Measurements from ENCODE around the gene LGALS16. TPM values are rescaled to one million over a fixed set of nuclear protein-coding genes. Genes with fewer than 3 reads are reported as not detected.

Gene LGALS16
- total RNA-seq, 4 donors from 2014 or later, result not detected

DNA sequence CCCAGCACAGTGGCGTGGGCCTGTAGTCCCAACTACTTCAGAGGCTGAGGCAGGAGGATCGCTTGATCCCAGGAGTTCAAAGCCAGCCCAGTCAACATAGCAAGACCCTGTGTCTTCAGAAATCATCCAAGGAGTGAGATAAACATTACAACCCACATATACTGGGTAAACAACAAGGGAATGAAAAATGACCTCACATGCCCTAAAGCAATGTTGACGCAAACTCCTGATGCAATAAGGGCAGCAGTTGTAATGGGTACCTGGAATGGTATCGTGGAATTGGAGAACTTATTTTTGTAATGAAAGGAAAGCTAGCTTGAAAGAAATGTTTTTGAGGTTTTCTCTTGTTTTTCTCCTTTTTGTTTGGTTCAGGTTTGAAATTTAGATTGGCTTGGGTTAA is 24.5 kb upstream of the LGALS16 start:
- H3K4me1 ChIP-seq, result no peaks in the 10 kb centered on the region
- no peak overlapping the region for H3K27ac ChIP-seq
- DNase-seq, result no peak

DNA sequence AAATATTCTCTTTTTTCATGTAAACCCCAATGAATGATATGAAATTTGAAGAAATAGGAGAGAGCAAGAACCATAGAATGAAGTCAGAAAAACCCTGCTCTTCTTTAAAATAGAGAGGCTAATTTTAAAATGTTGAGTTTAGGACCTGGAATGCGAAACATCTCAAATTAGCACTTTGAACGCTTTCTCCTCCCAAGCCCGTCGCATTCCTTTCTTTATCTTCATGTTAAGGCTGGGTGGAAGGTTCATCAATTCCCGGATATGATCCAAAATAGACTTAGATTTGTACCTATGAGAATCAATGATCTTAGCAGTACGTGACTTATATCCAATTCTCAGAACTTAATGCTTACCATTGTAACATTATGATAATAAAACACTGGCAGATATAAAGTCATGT is 24.1 kb upstream of the LGALS16 start:
- Histone ChIP-seq H3K27ac (no peak overlapping the region), H3K4me3 (no peak overlapping the region), H3K27me3 (no peaks in the 10 kb centered on the region), H3K36me3 (no peaks in the 10 kb centered on the region), H3K4me1 (no peaks in the 10 kb centered on the region), H3K9me3 (no peaks in the 10 kb centered on the region)
- TF ChIP-seq, protein P1, sequence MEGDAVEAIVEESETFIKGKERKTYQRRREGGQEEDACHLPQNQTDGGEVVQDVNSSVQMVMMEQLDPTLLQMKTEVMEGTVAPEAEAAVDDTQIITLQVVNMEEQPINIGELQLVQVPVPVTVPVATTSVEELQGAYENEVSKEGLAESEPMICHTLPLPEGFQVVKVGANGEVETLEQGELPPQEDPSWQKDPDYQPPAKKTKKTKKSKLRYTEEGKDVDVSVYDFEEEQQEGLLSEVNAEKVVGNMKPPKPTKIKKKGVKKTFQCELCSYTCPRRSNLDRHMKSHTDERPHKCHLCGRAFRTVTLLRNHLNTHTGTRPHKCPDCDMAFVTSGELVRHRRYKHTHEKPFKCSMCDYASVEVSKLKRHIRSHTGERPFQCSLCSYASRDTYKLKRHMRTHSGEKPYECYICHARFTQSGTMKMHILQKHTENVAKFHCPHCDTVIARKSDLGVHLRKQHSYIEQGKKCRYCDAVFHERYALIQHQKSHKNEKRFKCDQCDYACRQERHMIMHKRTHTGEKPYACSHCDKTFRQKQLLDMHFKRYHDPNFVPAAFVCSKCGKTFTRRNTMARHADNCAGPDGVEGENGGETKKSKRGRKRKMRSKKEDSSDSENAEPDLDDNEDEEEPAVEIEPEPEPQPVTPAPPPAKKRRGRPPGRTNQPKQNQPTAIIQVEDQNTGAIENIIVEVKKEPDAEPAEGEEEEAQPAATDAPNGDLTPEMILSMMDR (IDR thresholded peaks at IDR 0.05), result no peak
- no peak for TF ChIP-seq POLR2A (IDR thresholded peaks at IDR 0.05)
- DNase-seq, result no peak

More for the DNA sequence above, 24.5 kb upstream of the LGALS16 start:
- Histone ChIP-seq H3K4me3 (no peak overlapping the region), H3K36me3 (no peaks in the 10 kb centered on the region), H3K27me3 (no peaks in the 10 kb centered on the region), H3K9me3 (no peaks in the 10 kb centered on the region)
- TF ChIP-seq, protein P1 (IDR thresholded peaks at IDR 0.05), result no peak
- TF ChIP-seq POLR2A (IDR thresholded peaks at IDR 0.05), result no peak

DNA sequence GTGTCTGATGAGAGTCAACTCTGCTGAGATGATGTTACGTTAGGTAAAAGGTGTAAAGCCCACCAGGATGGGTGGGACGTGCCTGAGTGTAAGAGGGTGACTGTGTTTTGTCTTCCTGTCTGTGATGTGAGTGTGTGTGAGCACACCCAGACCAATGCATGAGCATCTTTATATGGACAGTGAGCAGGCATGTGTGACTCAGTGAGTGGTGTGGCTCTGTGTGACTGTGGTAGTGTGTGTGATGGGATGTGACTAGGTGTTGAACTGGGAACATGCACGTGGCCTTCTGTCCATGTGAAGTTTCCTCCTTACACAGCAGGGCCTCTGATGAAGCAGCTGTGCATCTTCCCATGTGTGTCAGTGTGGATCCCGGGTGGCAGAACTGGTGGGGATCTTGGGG is 17.8 kb upstream of the LGALS16 start:
- Histone ChIP-seq H3K36me3 (no peaks in the 10 kb centered on the region), H3K4me1 (no peaks in the 10 kb centered on the region), H3K4me3 (no peak overlapping the region), H3K27ac (no peak overlapping the region), H3K9me3 (no peaks in the 10 kb centered on the region), H3K27me3 (no peaks in the 10 kb centered on the region)
- no peak for DNase-seq
- TF ChIP-seq, protein P1 (IDR thresholded peaks at IDR 0.05), result no peak
- TF ChIP-seq POLR2A (IDR thresholded peaks at IDR 0.05), result no peak

DNA sequence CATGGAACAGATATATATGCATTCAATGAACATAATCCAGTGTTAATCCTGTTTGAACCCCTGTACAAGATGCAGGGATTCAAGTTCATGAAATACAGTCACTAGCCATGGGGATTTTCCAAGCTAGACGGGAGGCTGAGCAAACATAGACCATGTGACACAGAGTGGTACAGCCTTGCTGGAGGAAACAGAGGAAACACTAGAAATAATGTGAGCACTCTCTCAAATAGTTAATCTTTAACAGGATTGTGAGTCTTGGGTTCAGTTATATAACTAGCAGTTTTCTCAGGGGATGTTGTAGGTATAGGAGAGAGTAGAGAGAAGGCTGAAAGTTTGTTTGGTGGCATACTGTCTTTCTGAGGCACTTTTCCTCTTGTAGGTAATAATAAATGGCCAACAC is 13.9 kb upstream of the LGALS16 start:
- Histone ChIP-seq H3K27ac (no peak overlapping the region), H3K4me3 (no peak overlapping the region), H3K27me3 (no peaks in the 10 kb centered on the region), H3K9me3 (no peaks in the 10 kb centered on the region), H3K36me3 (no peaks in the 10 kb centered on the region), H3K4me1 (no peaks in the 10 kb centered on the region)
- no peak for DNase-seq
- TF ChIP-seq POLR2A (IDR thresholded peaks at IDR 0.05), result no peak
- TF ChIP-seq, protein P1 (IDR thresholded peaks at IDR 0.05), result no peak

DNA sequence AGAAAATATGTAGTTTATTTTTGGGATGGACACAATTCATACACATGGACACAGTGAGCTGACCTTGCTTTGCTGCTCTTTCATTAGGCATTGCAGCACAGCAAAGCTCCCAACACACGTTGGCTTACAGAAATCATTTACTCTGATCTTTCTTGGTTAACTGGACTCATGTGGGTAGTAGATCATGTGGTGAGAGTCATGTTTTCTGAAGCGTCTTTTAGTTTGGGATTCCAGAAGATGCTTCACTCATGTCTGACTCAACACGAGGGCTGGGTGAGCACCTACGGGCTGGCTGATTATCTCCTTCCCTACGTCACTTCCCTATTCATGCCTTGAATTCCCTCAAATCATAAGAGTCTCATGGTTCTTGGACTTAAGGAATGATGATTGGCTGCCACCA is 12.1 kb upstream of the LGALS16 start:
- Histone ChIP-seq H3K27ac (no peak overlapping the region), H3K36me3 (no peaks in the 10 kb centered on the region), H3K27me3 (no peaks in the 10 kb centered on the region), H3K9me3 (no peaks in the 10 kb centered on the region), H3K4me3 (no peak overlapping the region), H3K4me1 (no peaks in the 10 kb centered on the region)
- DNase-seq, result no peak
- TF ChIP-seq POLR2A (IDR thresholded peaks at IDR 0.05), result no peak
- TF ChIP-seq, protein P1 (IDR thresholded peaks at IDR 0.05), result no peak

DNA sequence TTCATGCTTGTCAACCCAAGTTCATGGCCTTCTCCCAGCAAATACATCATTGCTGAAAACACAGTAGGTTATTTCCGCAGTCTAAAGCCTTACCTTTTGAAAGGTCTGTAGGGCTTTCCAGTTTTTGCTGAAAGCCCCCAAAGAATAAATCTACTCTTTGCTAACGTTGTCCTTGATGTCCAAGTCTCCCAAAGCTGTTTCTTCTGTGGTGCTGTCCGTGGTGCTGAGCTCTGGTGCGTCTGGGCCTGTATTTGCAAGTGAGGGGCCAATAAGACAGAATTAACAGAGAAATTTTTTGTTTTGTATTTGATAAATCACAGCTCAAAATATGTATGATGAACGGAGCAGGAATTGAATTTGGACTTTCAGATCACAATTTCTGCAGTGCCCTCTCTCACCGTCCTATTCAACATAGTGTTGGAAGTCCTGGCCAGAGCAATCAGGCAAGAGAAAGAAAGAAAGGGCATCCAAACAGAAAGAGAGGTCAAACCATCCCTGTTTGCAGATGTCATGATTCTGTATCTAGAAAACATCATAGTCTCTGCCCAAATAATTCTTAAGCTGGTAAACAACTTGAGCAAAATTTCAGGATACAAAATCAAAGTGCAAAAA is 9.8 kb upstream of the LGALS16 start:
- no peaks in the 10 kb centered on the region for H3K9me3 ChIP-seq
- H3K27ac ChIP-seq, result no peak overlapping the region
- no peak for TF ChIP-seq POLR2A (IDR thresholded peaks at IDR 0.05)
- TF ChIP-seq, protein P1 (IDR thresholded peaks at IDR 0.05), result no peak
- DNase-seq, result no peak
- H3K27me3 ChIP-seq, result no peaks in the 10 kb centered on the region
- H3K4me1 ChIP-seq, result no peaks in the 10 kb centered on the region
- no peaks in the 10 kb centered on the region for H3K36me3 ChIP-seq
- no peak overlapping the region for H3K4me3 ChIP-seq

Data from Peyer's patch (tissue), 4 donors.